UCSD-AML1 (cell line): Measurements from ENCODE around the gene PHF12.
"Not testable (repeated sequence)": the region's sequence is repeated elsewhere in the genome, so short reads cannot be mapped to it uniquely, and the experiment has no call there.

Source experiments
- DNase-seq: peaks from one replicate; lab custom pipeline; 2025; ENCODE audit not compliant: unreplicated experiment; lab: John Stamatoyannopoulos, UW

Gene PHF12

GRCh38 chr17:28935744-28936460, 15.4 kb downstream of the PHF12 start:
- no peak for DNase-seq

- not testable (repeated sequence) for DNase-seq
Measured at GRCh38 chr17:28934508-28934907, 16.8 kb downstream of the PHF12 start.

- no peak for DNase-seq
Measured at GRCh38 chr17:28929787-28930186, 21.5 kb downstream of the PHF12 start.

GRCh38 chr17:28928061-28928460, 23.3 kb downstream of the PHF12 start:
- no peak for DNase-seq

- DNase-seq, result no peak
Measured at GRCh38 chr17:28926786-28927185, 24.5 kb downstream of the PHF12 start.

GRCh38 chr17:28926366-28926765, 25.0 kb downstream of the PHF12 start:
- DNase-seq, result no peak

- no peak for DNase-seq
Measured at GRCh38 chr17:28925912-28926365, 25.4 kb downstream of the PHF12 start.

GRCh38 chr17:28920201-28920600, 31.1 kb downstream of the PHF12 start:
- DNase-seq, result no peak

- DNase-seq, result no peak
Measured at GRCh38 chr17:28918295-28918694, 33.0 kb downstream of the PHF12 start.

- no peak for DNase-seq
Measured at GRCh38 chr17:28917465-28917864, 33.9 kb downstream of the PHF12 start.

GRCh38 chr17:28917029-28917428, 34.3 kb downstream of the PHF12 start:
- no peak for DNase-seq

- no peak for DNase-seq
Measured at GRCh38 chr17:28916302-28916934, 34.9 kb downstream of the PHF12 start.

GRCh38 chr17:28912938-28913333, 38.4 kb downstream of the PHF12 start:
- DNase-seq, result no peak

- peak; percentile 24 for DNase-seq
Measured at GRCh38 chr17:28912281-28912937, 38.9 kb downstream of the PHF12 start.

- DNase-seq, result no peak
Measured at GRCh38 chr17:28911411-28912045, 39.8 kb downstream of the PHF12 start.

- DNase-seq, result no peak
Measured at GRCh38 chr17:28910534-28910933, 40.8 kb downstream of the PHF12 start.

- DNase-seq, result no peak
Measured at GRCh38 chr17:28908640-28909167, 42.6 kb downstream of the PHF12 start.

- no peak for DNase-seq
Measured at GRCh38 chr17:28907709-28908475, 43.4 kb downstream of the PHF12 start.

GRCh38 chr17:28906706-28907438, 44.4 kb downstream of the PHF12 start:
- no peak for DNase-seq

- no peak for DNase-seq
Measured at GRCh38 chr17:28906276-28906675, 45.0 kb downstream of the PHF12 start.
